Stromal cell of bone marrow (primary cell): ENCODE measurements around the gene SCNM1.
"Not testable (repeated sequence)": the region's sequence is repeated elsewhere in the genome, so short reads cannot be mapped to it uniquely, and the experiment has no call there.

Experiments used
- DNase-seq: peaks from one replicate; pipeline ENCODE4 v3.0.0-alpha.2; 2012; ENCODE audit warnings: low read depth

Gene SCNM1

DNA sequence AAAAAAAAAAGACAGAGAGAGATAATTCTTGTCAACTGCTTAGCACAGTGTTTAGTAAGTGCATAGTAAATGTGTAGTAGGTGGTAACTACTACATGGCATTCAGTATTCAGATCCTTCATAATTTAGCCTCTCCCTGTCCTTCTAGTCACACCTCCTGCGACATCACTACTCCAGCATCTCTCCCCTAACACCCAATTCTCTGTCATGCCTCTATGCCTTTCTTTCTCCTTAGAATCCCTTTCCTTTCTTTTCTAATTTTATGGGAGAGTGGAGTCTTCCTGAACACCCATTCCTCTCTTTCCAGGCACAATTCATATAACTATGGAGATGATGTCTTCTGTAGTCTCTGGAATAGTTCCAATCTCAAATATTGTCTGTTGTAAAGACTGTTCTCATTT, 27.9 kb downstream of the SCNM1 start:
- DNase-seq = no peak

DNA sequence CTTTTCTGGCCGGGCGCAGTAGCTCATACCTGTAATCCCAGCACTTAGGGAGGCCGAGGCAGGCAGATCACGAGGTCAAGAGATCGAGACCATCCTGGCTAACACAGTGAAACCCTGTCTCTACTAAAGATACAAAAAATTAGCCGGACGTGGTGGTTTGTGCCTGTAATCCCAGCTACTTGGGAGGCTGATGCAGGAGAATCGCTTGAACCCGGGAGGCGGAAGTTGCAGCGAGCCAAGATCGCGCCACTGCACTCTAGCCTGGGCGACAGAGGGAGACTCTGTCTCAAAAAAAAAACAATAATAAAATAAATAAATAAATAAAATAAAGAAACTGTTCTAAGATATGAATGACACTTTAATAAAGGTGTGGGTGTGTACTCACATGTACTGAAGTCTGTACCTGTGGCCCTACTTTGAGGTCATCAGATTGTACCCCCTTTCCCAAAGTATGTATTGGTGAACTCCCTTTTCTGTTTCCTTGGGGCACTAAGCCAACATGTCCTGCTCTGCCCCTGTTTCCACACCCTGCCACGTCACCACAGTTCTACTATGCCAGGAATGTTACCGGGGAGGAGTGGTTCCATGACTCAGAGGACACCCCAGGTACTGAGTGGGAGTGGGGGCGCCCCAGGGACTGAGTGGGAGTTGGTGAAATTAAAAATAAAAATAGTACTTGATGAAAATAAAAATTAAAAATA, 29.1 kb downstream of the SCNM1 start:
- peak; percentile 51 for DNase-seq

DNA sequence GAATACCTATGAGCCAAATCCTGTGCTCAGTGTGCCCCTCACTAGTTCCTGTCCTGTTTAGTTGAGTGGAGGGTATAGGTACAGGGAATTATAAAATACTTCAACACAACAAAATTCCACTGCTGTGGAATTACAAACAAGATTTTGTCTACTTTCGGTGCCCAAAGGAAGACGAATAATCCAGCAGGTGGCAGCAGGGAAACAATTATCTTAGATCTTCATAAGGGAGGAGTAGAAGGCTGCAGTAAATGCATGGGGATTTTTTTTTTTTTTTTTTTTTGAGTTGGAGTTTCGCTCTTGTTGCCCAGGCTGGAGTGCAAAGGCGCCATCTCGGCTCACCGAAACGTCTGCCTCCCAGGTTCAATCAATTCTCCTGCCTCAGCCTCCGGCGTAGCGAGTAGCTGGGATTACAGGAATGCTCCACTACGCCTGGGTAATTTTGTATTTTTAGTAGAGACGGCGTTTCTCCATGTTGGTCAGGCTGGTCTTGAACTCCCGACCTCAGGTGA, 30.4 kb downstream of the SCNM1 start:
- DNase-seq = peak; percentile 83

DNA sequence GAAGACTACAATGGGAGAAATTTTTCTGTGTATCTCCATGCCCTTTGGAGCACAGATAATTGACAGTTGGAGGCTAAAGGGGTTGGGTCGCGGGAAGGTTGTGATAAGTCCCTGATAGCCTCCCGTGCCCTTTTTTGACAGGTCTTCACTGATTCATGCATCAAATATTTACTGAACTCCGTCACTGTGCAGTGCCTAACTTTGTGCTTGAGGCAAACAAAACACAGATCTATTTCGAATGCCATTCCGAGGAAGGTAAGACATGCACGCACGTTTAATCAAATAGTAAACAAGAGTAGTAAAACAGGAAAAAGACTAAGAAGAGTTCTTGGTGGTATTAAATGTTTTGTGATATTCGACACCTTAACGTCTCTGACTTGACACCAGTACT, 31.9 kb downstream of the SCNM1 start:
- DNase-seq = no peak

DNA sequence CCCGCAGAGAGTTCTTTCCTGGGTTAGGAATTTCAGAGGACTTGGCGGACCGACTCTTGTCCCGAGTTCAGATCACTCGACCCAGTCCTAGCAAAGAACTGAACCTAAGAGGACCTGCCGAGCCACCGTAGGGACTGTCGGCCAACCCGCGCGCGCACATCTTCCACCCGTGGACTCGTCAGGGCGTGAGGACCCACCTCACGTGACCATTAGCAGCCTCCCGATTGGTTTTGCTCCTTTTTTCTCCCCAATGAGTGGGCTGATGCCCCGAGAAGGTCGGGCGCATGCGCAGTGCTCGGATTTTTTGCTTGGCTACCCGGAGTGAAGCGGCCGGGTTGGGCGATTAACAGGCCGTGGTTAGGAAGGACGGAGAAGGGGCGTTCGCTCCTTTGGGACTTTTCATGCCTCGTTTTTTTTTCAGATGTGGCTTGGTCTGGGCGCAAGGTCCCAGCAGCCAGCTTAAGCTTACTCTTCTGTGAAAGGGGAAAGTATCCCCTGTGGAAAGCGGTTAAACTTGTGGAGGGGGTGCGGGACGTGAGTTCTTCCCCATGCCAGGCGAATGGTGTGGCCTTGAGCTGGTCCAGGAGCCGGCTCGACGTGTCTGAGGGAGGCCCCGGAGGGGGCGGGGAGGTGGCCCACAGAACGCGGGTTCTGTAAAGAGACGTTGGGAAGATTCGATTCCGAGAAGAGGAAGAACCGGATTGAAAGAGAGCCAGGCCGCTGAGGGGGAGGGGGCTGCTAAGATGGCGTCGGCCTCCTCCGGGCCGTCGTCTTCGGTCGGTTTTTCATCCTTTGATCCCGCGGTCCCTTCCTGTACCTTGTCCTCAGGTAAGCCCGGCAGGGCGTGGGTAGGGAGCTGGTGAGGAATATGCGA, 32.5 kb downstream of the SCNM1 start, which contains the start of gene PIP5K1A:
PIP5K1A (plus strand) TSS at position 299 of the 874 bp plus-strand sequence; CDS start at position 744, 445 bp downstream.
- peak; percentile 98 for DNase-seq

DNA sequence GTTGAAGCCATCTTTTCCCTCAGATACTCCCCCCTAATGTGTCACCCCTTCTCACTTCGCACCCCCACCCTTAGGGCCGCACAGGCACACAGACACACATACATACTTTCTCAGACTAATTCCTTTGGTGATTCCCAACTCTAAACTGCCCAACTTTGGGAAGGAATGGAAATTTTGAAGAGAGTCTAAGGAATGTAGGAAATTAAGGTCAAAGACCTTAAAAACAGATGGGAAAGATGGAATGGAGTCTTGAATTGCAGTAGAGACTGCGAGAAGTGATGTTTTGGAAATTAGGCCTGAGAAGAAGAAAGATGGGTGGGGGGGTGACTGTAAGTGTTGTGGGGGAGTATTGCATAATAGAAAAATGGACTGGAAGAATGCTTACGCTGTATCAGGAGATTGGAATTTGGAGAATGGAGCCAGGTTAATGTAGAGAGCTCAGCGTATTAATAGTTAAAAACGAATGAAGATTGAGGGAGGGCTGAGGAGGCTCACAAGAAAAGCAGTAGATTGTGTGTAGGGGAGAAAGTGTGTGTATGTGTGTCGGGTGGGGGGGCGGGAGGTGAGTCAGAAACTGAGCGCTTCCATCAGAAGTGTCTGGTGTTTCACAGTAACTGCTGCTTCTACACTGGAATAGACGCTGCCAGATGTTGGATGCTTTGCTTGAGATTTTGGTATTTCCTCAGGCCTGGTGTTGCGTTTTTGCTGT, 34.1 kb downstream of the SCNM1 start:
- peak; percentile 68 for DNase-seq

DNA sequence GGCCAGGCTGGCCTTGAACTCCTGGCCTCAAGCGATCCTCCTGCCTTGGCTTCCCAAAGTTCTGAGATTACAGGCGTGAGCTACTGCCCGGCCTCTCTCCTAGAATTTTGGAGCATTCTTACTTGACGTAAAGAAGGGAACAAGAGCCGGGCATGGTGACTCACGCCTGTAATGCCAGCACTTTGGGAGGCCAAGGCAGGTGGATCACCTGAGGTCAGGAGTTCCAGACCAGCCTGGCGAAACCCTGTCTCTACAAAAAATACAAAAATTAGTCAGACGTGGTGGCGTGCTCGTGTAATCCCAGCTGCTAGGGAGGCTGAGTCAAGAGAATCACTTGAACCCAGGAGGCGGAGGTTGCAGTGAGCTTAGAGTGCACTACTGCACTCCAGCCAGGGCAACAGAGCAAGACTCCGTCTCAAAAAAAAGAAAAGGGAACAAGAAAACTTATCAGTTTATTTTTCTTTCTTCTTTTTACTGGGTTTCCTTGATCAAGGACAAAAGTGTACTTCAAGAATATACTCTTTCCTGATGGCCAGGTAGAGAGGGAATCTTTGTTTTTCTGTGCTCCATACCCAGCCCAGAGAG, 39.5 kb downstream of the SCNM1 start:
- not testable (repeated sequence) for DNase-seq

DNA sequence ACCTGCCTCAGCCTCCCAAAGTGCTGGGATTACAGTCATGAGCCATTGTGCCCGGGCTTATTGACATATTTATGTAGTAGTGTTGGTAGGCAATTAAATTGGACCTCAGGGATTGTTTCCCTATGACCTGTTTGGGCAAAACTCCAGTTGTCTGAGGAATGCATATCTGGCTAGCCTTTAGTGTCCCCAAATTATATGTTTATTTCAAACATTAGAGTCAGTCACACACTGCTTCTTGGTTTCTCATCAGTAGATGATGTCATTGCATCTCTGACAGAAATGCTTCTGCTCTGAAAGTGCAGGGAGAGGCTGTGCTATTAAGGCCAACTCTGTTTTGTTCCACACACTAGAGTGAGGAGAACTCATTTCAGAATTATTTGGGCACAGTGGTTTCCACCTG, 44.9 kb downstream of the SCNM1 start:
- peak; percentile 9 for DNase-seq

DNA sequence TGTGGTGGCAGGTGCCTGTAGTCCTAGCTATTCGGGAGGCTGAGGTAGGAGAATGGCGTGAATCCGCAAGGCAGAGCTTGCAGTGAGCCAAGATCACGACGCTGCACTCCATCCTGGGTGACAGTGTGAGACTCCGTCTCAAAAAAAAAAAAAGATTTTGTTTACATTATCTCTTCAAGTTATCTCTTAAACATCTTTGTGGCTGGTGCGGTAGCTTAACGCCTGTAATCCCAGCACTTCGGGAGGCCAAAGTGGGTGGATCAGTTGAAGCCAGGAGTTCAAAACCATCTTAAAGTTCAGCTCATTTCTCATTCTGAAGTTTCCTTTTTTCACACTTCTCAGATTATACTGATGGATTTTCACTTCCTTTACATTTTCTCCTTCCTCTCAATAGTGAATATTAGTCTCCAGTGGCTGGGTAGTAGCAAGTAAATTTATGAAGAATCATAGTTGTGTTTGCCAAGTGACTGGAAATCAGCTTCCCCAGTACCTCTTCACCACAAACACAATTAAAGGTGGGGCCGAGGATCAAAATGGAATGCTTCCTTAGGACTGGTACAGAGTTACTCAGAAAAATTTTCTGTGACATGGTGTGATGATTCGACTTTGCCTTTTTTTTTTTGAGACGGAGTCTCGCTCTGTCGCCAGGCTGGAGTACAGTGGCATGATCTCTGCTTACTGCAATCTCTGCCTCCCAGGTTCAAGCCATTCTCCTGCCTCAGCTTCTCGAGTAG, 46.2 kb downstream of the SCNM1 start:
- DNase-seq = no peak

DNA sequence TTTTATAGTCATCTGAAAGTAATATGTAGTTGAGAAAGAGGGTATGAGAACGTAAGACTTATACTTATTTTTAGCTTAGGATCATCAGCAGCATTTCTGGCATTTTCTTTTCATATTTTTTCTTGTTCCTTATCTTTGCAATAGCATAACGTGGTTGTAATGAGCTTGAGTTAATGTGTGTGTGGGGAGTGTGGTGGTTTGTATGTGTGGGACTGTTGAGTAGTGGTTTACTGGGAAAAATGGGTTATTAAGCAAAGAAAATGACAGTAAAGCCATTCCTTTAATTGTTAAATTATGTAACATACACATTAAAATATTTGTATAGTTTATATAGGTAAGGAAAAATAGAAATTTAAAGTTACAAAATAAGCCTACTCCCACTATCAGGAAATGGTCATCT, 47.6 kb downstream of the SCNM1 start:
- no peak for DNase-seq
